ENCODE data around the gene UBALD1.

DNA sequence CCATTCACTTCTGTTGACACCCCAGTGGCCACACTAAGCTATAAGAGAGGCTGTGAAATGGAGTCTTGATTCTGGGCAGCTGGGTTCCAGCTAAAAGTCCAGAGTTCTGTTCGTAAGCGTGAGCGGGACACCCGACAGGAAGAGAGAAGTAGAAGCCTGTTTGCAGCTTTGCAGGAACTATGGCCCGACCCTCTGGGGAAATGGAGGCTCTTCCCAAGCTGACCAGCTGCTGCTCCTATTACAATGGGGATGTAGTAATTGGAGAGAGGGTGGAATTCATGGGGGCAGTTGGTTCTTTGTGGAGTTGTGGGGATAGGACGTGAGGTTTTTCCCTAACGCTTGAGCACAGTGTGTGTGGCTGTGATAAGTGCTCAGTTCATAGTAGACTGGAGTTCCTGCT is 28.4 kb downstream of the UBALD1 start:
- TF ChIP-seq CTCF (IDR thresholded peaks at IDR 0.05) (no peak), EP300 (IDR thresholded peaks at IDR 0.05) (no peak), POLR2AphosphoS5 (IDR thresholded peaks at IDR 0.05) (no peak), POLR2A (IDR thresholded peaks at IDR 0.05) (no peak)

All from gastroesophageal sphincter (tissue), 3 donors.